Neural progenitor cell (in vitro differentiated cells): Measurements from ENCODE around the gene CLTB.

Source experiments
- CTCF ChIP-seq: fragments of 200-600 bp; sonication (generic); IDR thresholded peaks from 2 replicates; pipeline ENCODE4 v1.5.1; 2017; ENCODE audit warnings: antibody characterized with exemption, mild to moderate bottlenecking
- EZH2phosphoT487 ChIP-seq: fragments of 200-600 bp; sonication (generic); IDR thresholded peaks from 2 replicates; pipeline ENCODE4 v1.6.1; 2017; ENCODE audit warnings: antibody characterized with exemption

- no peak for TF ChIP-seq CTCF
- no peak for TF ChIP-seq EZH2phosphoT487
Measured at GRCh38 chr5:176425138-176425537, 8.8 kb upstream of the CLTB start.
